ACC112 (cell line): ENCODE measurements around the gene DCAF11.

Experiments
- H2AFZ ChIP-seq: fragments of 200-600 bp; sonication (generic); one replicate; pipeline ENCODE4 v1.6.0; 2017; ENCODE audit warnings: antibody characterized with exemption, low read length; ENCODE audit not compliant: unreplicated experiment
- H3K27ac ChIP-seq: fragments of 200-600 bp; sonication (generic); 2 replicates; pipeline ENCODE4 v1.5.1; 2014; ENCODE audit warnings: low read depth, mild to moderate bottlenecking, antibody characterized with exemption, low read length, moderate library complexity
- H3K27me3 ChIP-seq: fragments of 200-600 bp; sonication (generic); 2 replicates; pipeline ENCODE4 v1.6.1; 2014; ENCODE audit warnings: mild to moderate bottlenecking, antibody characterized with exemption, low read length, moderate library complexity, mixed read lengths; ENCODE audit not compliant: insufficient read depth
- H3K36me3 ChIP-seq: fragments of 200-600 bp; sonication (generic); 2 replicates; pipeline ENCODE4 v1.6.1; 2016; ENCODE audit warnings: mild to moderate bottlenecking, antibody characterized with exemption, low read length, moderate library complexity, mixed read lengths; ENCODE audit not compliant: insufficient read depth
- H3K4me1 ChIP-seq: fragments of 200-600 bp; sonication (generic); one replicate; pipeline ENCODE4 v1.6.1; 2016; ENCODE audit warnings: low read length, mixed read lengths; ENCODE audit not compliant: insufficient read depth, unreplicated experiment, control insufficient read depth
- H3K4me3 ChIP-seq: fragments of 200-600 bp; sonication (generic); 2 replicates; pipeline ENCODE4 v1.5.1; 2014; ENCODE audit warnings: mild to moderate bottlenecking, low read depth, low read length
- H3K79me2 ChIP-seq: fragments of 200-600 bp; sonication (generic); one replicate; pipeline ENCODE4 v1.6.0; 2016; ENCODE audit warnings: low read length; ENCODE audit not compliant: control insufficient read depth, unreplicated experiment, insufficient read depth

DCAF11 gene

DNA sequence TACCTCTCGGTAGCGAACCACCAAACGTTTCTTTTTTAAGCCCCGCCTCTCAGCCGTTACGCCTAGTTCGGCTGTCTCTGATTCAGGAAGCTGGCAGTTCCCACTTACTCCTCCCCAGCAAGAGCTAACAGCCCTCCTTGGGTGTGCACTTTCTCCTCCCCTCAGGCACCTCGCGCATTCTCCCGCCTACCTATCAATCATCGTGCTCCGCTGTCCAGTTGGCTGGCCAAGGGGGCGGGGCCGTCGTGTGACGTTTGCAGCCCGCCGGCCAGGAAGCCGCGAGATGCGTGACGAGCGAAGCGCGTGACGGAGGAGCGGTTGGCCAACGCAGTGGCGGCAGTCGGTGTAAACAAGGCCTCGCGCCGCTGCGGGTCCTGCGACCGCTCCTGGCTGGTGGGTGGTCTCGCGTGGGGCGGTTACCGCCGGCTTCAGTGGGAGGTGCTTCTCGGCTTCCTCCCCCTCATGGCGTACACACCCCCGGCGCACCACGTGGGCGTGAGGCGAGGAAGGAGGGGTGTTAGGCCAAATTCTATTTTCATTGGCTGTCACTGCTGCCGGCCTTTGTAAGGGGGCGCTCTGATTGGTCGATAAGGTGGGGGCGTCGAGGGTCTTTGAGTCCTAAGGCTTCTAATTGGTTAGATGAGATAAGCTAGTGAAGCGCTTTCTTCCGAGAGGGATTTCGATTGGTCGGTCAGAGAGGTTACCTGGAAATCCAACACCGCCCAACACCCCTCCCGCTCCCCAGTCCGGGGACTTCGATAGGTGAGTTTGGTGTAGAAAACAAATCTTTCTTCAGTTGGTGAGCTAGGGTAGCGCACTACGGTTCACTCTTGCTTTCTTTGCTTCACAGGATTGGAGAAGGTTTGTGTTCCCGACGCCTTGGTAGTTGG lies at the start of gene DCAF11, which contains the start of gene NRL:
DCAF11 (plus strand) TSS at position 246 of the 890 bp plus-strand sequence. CDS start 818 bp downstream, outside the sequence.
NRL (minus strand) TSS at position 418 of the 890 bp plus-strand sequence. CDS start 32,101 bp downstream, outside the sequence.
- Histone ChIP-seq H3K27ac (peak within 1 kb of the TSS; percentile 89), H3K36me3 (no peaks in the 10 kb centered on the region; the same call in 1 of the 2 replicates), H3K27me3 (no peaks in the 10 kb centered on the region), H3K4me1 (peaks cover 6% of the 10 kb centered on the region), H3K4me3 (peak within 1 kb of the TSS; percentile 91), H2AFZ (peak within 1 kb of the TSS; percentile 91), H3K79me2 (no peaks in the 10 kb centered on the region)

DNA sequence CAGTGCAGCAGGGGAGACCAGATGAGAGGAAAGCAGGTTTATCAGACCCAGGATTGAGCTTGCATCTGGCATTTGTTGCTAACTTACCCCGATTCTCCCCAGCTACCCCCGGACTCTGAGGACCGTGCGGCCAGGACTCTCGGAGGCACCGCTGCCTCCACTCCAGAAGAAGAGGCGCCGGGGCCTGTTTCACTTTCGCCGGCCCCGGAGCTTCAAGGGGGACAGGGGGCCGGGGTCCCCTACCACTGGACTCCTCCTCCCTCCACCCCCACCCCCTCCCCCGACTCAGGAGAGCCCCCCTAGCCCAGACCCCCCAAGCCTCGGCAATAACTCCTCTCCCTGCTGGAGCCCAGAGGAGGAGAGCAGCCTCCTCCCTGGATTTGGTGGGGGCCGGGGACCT lies 49.7 kb upstream of the DCAF11 start:
- H3K27ac ChIP-seq = no peak overlapping the region
- no peak overlapping the region for H3K4me3 ChIP-seq
- no peaks in the 10 kb centered on the region for H3K79me2 ChIP-seq
- no peaks in the 10 kb centered on the region for H3K36me3 ChIP-seq
- H3K27me3 ChIP-seq = peaks cover 21% of the 10 kb centered on the region
- no peaks in the 10 kb centered on the region for H3K4me1 ChIP-seq
- H2AFZ ChIP-seq = no peak overlapping the region

DNA sequence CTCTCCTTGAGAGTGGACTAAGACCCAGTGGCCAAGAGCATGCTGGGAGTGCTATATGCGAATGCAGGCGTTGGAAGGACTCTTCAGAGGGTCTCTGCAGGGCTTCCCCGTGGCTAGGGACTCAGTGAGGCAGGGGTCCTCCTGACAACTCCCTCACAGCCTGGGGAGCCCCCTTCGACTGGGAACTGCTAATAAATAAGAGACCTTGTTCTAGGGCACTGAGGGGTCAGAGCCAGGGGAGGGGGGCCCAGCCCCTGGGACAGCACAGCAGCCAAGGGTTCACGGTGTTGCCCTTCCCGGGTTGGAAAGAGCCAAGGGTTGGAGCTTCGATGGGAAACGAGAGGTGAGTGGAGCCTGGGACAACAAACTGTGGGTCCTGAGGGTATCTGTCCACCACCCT lies 49.2 kb upstream of the DCAF11 start:
- peaks cover 25% of the 10 kb centered on the region for H3K27me3 ChIP-seq
- no peaks in the 10 kb centered on the region for H3K36me3 ChIP-seq
- H3K27ac ChIP-seq = no peak overlapping the region
- no peaks in the 10 kb centered on the region for H3K4me1 ChIP-seq
- H2AFZ ChIP-seq = no peak overlapping the region
- no peaks in the 10 kb centered on the region for H3K79me2 ChIP-seq
- no peak overlapping the region for H3K4me3 ChIP-seq

DNA sequence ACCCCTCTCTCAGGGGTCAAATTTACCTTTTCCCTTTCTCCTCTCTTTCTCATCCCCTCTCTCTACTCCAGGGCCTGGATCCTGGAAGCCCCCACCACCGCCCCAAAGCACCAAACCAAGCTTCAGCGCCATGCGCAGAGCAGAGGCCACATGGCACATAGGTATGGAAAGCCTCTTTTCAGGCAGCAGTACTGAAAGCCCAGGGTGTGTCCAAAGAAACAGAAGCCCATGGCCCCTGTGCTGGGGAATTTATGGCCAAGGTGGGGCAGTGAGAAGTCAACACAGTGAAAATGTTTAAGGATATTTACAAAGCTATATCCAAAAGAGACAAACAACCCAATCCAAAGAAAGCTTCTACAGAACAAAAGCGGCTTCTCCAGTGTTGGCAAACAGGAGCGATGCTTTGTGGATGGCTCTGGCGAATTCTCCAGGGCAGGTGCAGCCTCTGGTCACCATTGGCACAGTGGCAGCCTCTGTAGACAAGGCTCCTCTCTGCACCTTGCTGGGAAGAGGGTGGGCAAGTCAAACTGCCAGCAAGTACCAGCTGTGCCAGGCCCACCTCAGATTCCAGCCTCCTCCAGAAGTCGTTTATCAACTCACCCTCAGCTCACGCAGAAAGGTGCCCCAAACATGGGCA lies 48.0 kb upstream of the DCAF11 start:
- Histone ChIP-seq H3K79me2 (no peaks in the 10 kb centered on the region), H2AFZ (no peak overlapping the region), H3K36me3 (no peaks in the 10 kb centered on the region), H3K4me1 (no peaks in the 10 kb centered on the region), H3K27ac (no peak overlapping the region), H3K27me3 (peaks cover 37% of the 10 kb centered on the region), H3K4me3 (no peak overlapping the region)

DNA sequence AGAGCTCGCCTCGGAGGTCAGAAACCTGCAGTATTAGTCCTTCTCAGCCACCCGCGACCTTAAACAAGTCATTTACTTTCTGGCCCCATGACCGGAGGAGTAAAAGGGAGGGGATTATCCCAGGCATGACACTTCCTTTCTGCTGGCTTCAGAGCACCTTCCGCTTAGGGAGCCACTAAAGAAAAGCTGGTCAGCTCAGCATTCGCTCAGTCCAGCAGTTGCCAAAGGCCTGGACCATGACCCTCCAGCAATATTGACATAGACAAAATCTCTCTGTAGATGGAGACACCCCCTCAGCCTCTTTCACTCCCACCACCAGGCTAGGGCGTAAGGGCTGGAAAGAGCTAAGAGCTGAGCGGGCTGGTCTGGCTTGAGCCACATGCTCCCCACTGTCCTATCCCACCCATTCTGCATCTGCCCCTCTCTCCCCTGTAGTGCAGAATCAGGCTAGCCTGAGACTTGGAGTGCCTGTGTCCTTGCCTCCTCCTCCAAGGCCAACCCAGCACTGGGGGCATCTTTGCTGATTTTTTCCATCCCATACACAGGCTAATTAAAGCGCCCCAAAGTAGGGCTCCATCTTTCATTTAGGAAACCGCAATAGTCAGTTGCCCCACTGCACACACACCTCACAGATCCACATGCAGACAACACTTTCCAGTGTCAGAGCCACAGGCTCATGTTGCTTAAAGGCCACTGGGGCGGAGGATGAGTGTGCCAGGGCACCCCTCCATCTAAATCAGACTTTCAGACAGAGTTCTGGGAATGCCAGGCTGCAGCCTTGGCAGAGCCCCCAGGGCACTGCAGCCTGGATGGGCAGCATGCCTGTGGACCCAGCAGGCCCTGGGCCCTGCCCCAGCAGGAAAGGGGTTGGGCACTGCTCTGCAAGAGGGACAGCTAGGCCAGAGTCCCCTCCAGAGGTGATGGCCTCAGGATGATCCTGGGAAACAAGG lies 47.2 kb upstream of the DCAF11 start:
- H3K4me3 ChIP-seq = no peak overlapping the region
- no peaks in the 10 kb centered on the region for H3K79me2 ChIP-seq
- peaks cover 45% of the 10 kb centered on the region for H3K27me3 ChIP-seq
- no peak overlapping the region for H3K27ac ChIP-seq
- no peak overlapping the region for H2AFZ ChIP-seq
- H3K4me1 ChIP-seq = no peaks in the 10 kb centered on the region
- no peaks in the 10 kb centered on the region for H3K36me3 ChIP-seq

DNA sequence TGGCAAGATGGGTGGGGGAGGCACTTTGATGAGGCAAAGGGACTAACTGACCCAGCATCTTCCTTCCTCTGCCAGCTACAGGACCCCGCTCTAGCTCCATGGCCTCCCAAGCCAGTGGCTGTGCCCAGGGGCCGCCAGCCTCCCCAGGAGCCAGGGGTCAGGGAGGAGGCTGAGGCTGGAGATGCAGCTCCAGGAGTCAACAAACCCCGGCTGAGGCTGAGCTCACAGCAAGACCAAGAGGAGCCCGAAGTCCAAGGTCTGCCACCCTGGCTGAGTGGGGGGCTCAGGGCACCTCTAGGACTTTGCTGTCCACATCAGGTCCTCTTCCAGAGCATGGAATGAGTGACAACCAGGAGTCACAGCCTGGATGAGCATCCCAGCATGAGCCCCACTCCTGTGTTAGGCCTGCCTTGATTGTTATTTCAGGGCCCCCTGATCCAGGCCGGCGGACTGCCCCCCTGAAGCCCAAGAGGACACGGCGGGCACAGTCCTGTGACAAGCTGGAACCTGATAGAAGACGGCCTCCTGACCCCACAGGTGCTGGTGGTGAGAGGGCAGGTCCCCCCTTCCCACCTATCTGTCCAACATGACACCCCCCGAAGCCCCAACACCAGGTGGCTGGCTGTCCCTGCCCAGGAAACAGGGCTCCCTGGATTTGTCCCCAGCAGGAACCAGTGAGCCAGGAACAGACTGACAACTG lies 45.7 kb upstream of the DCAF11 start:
- Histone ChIP-seq H3K4me1 (no peaks in the 10 kb centered on the region), H3K27ac (no peak overlapping the region), H3K36me3 (no peaks in the 10 kb centered on the region), H3K79me2 (no peaks in the 10 kb centered on the region), H3K4me3 (no peak overlapping the region), H3K27me3 (peaks cover 58% of the 10 kb centered on the region), H2AFZ (no peak overlapping the region)

DNA sequence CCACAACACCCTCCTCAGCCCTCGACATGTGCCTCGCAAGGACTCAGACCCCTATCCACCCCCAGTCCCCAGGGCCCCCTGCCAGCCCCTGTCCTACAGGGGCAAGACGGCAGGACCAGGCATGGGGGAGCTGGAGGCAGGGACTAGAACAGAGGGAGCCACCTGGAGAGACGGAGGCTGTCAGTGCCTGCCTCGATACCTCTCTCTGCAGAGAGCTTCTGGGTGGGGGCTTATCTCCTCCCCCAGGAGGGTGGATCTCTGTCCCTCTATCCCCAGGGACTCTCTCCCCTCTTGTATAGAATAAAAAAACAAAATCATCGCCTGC lies 45.2 kb upstream of the DCAF11 start:
- no peaks in the 10 kb centered on the region for H3K79me2 ChIP-seq
- no peaks in the 10 kb centered on the region for H3K36me3 ChIP-seq
- H3K27me3 ChIP-seq = peaks cover 62% of the 10 kb centered on the region

DNA sequence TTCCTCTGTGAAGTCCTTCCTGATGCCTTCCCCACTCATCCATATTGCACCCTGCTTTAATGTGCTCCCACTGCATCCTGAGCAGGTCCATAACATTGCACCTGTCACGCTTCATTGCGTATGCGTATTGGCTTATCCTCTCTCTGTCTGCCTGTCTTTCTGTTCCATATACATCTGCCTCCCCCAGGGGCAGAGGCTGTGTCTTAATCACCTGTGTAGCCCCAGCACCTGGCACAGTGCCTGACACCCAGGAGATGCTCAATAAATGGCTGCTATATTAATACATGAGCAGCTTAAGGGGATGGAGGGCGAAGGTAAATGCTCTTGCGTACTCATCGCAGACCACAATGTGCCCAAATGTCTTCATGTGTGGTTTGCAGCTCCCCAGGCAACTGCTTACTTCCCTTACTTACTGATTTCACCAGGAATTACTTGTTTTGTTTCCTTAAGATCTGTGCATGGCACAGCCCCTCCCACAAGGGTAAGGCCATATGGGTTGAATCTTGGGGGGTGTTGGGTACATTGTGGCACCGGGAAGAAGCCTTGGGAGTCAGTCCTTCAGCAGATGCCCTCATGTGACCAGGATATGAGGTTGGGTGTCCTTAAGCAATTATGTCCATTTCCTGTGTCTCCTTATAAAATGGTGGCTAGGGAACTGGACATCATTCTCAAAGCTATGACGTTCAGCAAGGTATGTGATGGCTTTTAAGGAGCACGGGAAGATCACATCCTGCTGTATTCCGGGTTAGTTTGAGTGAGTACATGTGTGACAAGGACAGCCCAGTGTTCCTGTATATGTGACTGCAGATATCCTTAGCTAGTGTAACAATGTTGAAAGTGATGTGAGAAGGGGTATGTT lies 44.1 kb upstream of the DCAF11 start:
- Histone ChIP-seq H3K36me3 (no peaks in the 10 kb centered on the region), H3K79me2 (no peaks in the 10 kb centered on the region), H3K4me1 (no peaks in the 10 kb centered on the region), H3K27me3 (peaks cover 66% of the 10 kb centered on the region), H3K4me3 (no peak overlapping the region), H3K27ac (no peak overlapping the region), H2AFZ (no peak overlapping the region)

More for the DNA sequence above, 45.2 kb upstream of the DCAF11 start:
- no peak overlapping the region for H3K4me3 ChIP-seq
- no peaks in the 10 kb centered on the region for H3K4me1 ChIP-seq
- no peak overlapping the region for H3K27ac ChIP-seq
- H2AFZ ChIP-seq = no peak overlapping the region

DNA sequence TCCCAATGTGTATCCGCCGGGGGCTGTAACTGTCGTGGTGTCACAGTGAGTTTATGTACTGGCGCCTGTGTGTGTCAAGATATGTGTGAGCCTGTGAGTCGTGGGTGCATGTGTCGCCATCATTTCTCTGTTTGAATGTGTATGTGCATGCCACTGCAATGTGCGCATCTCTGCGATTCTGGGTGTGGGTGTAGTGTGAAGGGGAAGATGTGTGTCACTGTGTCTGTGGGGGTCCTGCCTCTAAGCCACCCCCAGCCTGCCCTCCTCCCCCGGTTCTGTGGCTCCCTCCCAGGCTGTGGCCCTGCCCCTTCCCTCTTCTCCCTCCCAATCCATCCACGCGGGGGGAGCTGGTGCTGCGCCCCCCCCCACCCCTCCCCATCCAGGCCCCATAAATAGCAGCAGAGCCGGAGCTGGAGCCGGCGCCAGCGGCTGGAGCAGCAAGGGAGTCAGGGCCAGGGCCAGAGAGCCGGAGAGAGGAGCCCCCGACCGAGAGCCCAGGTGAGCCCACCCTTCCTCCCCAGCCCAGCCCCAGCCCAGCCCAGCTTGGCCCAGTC lies 43.4 kb upstream of the DCAF11 start, which contains the start of gene CPNE6:
CPNE6 (plus strand) TSS at position 419 of the 554 bp plus-strand sequence. CDS start 1,375 bp downstream, outside the sequence.
- Histone ChIP-seq H3K4me3 (no peak within 1 kb of the TSS), H3K36me3 (no peaks in the 10 kb centered on the region), H3K27me3 (peaks cover 69% of the 10 kb centered on the region), H3K79me2 (no peaks in the 10 kb centered on the region), H2AFZ (no peak within 1 kb of the TSS), H3K4me1 (no peaks in the 10 kb centered on the region), H3K27ac (no peak within 1 kb of the TSS)
